WTC11 (cell line): Measurements from ENCODE around the gene MEGF10. TPM values are rescaled to one million over a fixed set of nuclear protein-coding genes. Genes with fewer than 3 reads are reported as not detected.

Experiments used
- ATAC-seq: fragments of 200-7000 bp; cut with Tn5 transposase; 2 replicates; pipeline ENCODE4 v1.10.0; 2021; ENCODE audit warnings: mild to moderate bottlenecking, moderate library complexity
- CTCF ChIA-PET: fragments of 300-600 bp; sonication (Branson Sonifier 250); formaldehyde crosslinking; loops from one replicate; lab custom pipeline; 2021; ENCODE audit warnings: antibody characterized with exemption; lab: Charles Lee
- POLR2A ChIA-PET: fragments of 350-600 bp; sonication (Branson Sonifier 250); formaldehyde crosslinking; loops from one replicate; lab custom pipeline; 2021; ENCODE audit warnings: antibody characterized with exemption; lab: Charles Lee
- DNase-seq: peaks from one replicate; pipeline ENCODE4 v3.0.0; 2021; ENCODE audit warnings: low spot score
- H3K27ac Mint-ChIP-seq: 2 replicates; pipeline ENCODE4 v1.8.0; 2021; ENCODE audit warnings: mixed read lengths
- H3K27me3 Mint-ChIP-seq: 2 replicates; pipeline ENCODE4 v1.8.0; 2021; ENCODE audit warnings: low read depth, mild to moderate bottlenecking, moderate library complexity, mixed read lengths
- H3K36me3 Mint-ChIP-seq: 2 replicates; pipeline ENCODE4 v1.8.0; 2021; ENCODE audit warnings: mixed read lengths
- H3K4me1 Mint-ChIP-seq: 2 replicates; pipeline ENCODE4 v1.8.0; 2022; ENCODE audit warnings: mixed read lengths
- H3K4me3 Mint-ChIP-seq: 2 replicates; pipeline ENCODE4 v1.8.0; 2021; ENCODE audit warnings: mild to moderate bottlenecking, moderate library complexity, mixed read lengths
- H3K9me3 Mint-ChIP-seq: 2 replicates; pipeline ENCODE4 v1.8.0; 2021; ENCODE audit warnings: mixed read lengths
- GABPB1 ChIP-seq: sonication (generic); formaldehyde crosslinking; IDR thresholded peaks from 2 replicates; pipeline ENCODE4 v1.8.1; 2023; ENCODE audit warnings: mild to moderate bottlenecking, missing genetic modification reagents
- GTF2I ChIP-seq: fragments of 250-450 bp; sonication (Bioruptor Pico); conservative IDR thresholded peaks from 2 replicates; pipeline ENCODE4 v1.4.0; 2021; ENCODE audit warnings: mild to moderate bottlenecking
- NFE2L1 ChIP-seq: sonication (generic); formaldehyde crosslinking; IDR thresholded peaks from 2 replicates; pipeline ENCODE4 v1.8.1; 2023; ENCODE audit warnings: missing genetic modification reagents
- NFYB ChIP-seq: sonication (generic); formaldehyde crosslinking; conservative IDR thresholded peaks from 2 replicates; pipeline ENCODE4 v1.8.0; 2022; ENCODE audit warnings: low read depth, missing genetic modification reagents
- NR3C1 ChIP-seq: sonication (generic); formaldehyde crosslinking; conservative IDR thresholded peaks from 2 replicates; pipeline ENCODE4 v1.8.1; 2023; ENCODE audit warnings: low read depth, mild to moderate bottlenecking, missing genetic modification reagents
- RELA ChIP-seq: sonication (generic); formaldehyde crosslinking; IDR thresholded peaks from 2 replicates; pipeline ENCODE4 v1.8.1; 2022; ENCODE audit warnings: missing genetic modification reagents, mild to moderate bottlenecking, borderline replicate concordance
- RORB ChIP-seq: fragments of 250-450 bp; sonication (Bioruptor Pico); IDR thresholded peaks from 2 replicates; pipeline ENCODE4 v1.9.0; 2021; ENCODE audit warnings: mild to moderate bottlenecking
- SMAD3 ChIP-seq: sonication (generic); formaldehyde crosslinking; IDR thresholded peaks from 2 replicates; pipeline ENCODE4 v1.8.0; 2022; ENCODE audit warnings: missing genetic modification reagents, mild to moderate bottlenecking, borderline replicate concordance
- SP1 ChIP-seq: sonication (generic); formaldehyde crosslinking; conservative IDR thresholded peaks from 2 replicates; pipeline ENCODE4 v1.8.1; 2022; ENCODE audit warnings: missing genetic modification reagents
- TEAD4 ChIP-seq: sonication (generic); formaldehyde crosslinking; IDR thresholded peaks from 2 replicates; pipeline ENCODE4 v1.8.0; 2022; ENCODE audit warnings: mild to moderate bottlenecking, missing genetic modification reagents
- total RNA-seq: library from RNA; stranded (reverse); gene quantifications from 3 replicates; pipeline ENCODE4 v1.2.3, GENCODE V29; 2021
- TF ChIP-seq, protein P1 (sequence below): sonication (generic); formaldehyde crosslinking; IDR thresholded peaks from 2 replicates; pipeline ENCODE4 v1.8.0; 2022; ENCODE audit warnings: missing genetic modification reagents
- TF ChIP-seq, protein P2 (sequence below): fragments of 250-450 bp; sonication (Bioruptor Pico); IDR thresholded peaks from 2 replicates; pipeline ENCODE4 v2.1.2; 2022; ENCODE audit warnings: mild to moderate bottlenecking, moderate library complexity
- TF ChIP-seq, protein P3 (sequence below): fragments of 250-450 bp; sonication (Bioruptor Pico); IDR thresholded peaks from 2 replicates; pipeline ENCODE4 v1.9.0; 2021; ENCODE audit warnings: mild to moderate bottlenecking, borderline replicate concordance
- TF ChIP-seq, protein P4 (sequence below): sonication (generic); formaldehyde crosslinking; IDR thresholded peaks from 2 replicates; pipeline ENCODE4 v1.8.1; 2022; ENCODE audit warnings: mild to moderate bottlenecking, moderate library complexity, missing genetic modification reagents
- TF ChIP-seq, protein P5 (sequence below): fragments of 250-450 bp; sonication (Bioruptor Pico); IDR thresholded peaks from 2 replicates; pipeline ENCODE4 v1.8.0; 2021; ENCODE audit warnings: mild to moderate bottlenecking
- TF ChIP-seq, protein P6 (sequence below): sonication (generic); formaldehyde crosslinking; IDR thresholded peaks from 2 replicates; pipeline ENCODE4 v1.8.1; 2022; ENCODE audit warnings: mild to moderate bottlenecking, missing genetic modification reagents, moderate library complexity, borderline replicate concordance

MEGF10 gene
- total RNA-seq, 1 experiment from 2014 or later: 24.5 TPM

DNA sequence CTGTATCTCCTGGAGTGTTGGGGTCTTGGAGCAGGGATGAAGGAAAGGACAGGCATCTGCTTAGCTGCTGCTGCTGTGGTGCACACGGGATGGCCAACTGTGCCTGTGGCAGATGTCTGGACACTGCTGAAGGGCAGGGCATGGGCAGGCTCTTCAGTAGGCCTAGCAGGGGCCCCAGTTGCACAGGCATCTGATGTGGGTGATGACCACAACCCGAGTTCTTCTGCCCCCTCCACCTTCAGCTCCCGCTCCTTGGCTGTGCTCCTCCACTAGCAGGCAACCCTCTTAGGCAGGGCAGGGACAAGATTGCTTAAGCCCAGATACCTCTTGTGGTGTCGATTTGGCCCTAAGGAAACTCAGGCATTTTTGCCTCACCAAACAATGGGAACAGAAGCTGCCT, 9.0 kb upstream of the MEGF10 start (continued):
- TF ChIP-seq, protein P1, sequence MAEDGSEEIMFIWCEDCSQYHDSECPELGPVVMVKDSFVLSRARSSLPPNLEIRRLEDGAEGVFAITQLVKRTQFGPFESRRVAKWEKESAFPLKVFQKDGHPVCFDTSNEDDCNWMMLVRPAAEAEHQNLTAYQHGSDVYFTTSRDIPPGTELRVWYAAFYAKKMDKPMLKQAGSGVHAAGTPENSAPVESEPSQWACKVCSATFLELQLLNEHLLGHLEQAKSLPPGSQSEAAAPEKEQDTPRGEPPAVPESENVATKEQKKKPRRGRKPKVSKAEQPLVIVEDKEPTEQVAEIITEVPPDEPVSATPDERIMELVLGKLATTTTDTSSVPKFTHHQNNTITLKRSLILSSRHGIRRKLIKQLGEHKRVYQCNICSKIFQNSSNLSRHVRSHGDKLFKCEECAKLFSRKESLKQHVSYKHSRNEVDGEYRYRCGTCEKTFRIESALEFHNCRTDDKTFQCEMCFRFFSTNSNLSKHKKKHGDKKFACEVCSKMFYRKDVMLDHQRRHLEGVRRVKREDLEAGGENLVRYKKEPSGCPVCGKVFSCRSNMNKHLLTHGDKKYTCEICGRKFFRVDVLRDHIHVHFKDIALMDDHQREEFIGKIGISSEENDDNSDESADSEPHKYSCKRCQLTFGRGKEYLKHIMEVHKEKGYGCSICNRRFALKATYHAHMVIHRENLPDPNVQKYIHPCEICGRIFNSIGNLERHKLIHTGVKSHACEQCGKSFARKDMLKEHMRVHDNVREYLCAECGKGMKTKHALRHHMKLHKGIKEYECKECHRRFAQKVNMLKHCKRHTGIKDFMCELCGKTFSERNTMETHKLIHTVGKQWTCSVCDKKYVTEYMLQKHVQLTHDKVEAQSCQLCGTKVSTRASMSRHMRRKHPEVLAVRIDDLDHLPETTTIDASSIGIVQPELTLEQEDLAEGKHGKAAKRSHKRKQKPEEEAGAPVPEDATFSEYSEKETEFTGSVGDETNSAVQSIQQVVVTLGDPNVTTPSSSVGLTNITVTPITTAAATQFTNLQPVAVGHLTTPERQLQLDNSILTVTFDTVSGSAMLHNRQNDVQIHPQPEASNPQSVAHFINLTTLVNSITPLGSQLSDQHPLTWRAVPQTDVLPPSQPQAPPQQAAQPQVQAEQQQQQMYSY (CRISPR knock-in tag): no peak
- TF ChIP-seq RORB (CRISPR knock-in tag) (no peak), RELA (no peak), NFE2L1 (no peak), SMAD3 (CRISPR knock-in tag) (no peak), TEAD4 (CRISPR knock-in tag) (no peak), SP1 (no peak), GABPB1 (CRISPR knock-in tag) (no peak)
- TF ChIP-seq, protein P2, sequence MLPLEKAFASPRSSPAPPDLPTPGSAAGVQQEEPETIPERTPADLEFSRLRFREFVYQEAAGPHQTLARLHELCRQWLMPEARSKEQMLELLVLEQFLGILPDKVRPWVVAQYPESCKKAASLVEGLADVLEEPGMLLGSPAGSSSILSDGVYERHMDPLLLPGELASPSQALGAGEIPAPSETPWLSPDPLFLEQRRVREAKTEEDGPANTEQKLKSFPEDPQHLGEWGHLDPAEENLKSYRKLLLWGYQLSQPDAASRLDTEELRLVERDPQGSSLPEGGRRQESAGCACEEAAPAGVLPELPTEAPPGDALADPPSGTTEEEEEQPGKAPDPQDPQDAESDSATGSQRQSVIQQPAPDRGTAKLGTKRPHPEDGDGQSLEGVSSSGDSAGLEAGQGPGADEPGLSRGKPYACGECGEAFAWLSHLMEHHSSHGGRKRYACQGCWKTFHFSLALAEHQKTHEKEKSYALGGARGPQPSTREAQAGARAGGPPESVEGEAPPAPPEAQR: no peak
- TF ChIP-seq, protein P3, sequence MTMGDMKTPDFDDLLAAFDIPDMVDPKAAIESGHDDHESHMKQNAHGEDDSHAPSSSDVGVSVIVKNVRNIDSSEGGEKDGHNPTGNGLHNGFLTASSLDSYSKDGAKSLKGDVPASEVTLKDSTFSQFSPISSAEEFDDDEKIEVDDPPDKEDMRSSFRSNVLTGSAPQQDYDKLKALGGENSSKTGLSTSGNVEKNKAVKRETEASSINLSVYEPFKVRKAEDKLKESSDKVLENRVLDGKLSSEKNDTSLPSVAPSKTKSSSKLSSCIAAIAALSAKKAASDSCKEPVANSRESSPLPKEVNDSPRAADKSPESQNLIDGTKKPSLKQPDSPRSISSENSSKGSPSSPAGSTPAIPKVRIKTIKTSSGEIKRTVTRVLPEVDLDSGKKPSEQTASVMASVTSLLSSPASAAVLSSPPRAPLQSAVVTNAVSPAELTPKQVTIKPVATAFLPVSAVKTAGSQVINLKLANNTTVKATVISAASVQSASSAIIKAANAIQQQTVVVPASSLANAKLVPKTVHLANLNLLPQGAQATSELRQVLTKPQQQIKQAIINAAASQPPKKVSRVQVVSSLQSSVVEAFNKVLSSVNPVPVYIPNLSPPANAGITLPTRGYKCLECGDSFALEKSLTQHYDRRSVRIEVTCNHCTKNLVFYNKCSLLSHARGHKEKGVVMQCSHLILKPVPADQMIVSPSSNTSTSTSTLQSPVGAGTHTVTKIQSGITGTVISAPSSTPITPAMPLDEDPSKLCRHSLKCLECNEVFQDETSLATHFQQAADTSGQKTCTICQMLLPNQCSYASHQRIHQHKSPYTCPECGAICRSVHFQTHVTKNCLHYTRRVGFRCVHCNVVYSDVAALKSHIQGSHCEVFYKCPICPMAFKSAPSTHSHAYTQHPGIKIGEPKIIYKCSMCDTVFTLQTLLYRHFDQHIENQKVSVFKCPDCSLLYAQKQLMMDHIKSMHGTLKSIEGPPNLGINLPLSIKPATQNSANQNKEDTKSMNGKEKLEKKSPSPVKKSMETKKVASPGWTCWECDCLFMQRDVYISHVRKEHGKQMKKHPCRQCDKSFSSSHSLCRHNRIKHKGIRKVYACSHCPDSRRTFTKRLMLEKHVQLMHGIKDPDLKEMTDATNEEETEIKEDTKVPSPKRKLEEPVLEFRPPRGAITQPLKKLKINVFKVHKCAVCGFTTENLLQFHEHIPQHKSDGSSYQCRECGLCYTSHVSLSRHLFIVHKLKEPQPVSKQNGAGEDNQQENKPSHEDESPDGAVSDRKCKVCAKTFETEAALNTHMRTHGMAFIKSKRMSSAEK (CRISPR knock-in tag): no peak
- TF ChIP-seq, protein P4, sequence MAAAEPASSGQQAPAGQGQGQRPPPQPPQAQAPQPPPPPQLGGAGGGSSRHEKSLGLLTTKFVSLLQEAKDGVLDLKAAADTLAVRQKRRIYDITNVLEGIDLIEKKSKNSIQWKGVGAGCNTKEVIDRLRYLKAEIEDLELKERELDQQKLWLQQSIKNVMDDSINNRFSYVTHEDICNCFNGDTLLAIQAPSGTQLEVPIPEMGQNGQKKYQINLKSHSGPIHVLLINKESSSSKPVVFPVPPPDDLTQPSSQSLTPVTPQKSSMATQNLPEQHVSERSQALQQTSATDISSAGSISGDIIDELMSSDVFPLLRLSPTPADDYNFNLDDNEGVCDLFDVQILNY (CRISPR knock-in tag): no peak
- TF ChIP-seq, protein P5, sequence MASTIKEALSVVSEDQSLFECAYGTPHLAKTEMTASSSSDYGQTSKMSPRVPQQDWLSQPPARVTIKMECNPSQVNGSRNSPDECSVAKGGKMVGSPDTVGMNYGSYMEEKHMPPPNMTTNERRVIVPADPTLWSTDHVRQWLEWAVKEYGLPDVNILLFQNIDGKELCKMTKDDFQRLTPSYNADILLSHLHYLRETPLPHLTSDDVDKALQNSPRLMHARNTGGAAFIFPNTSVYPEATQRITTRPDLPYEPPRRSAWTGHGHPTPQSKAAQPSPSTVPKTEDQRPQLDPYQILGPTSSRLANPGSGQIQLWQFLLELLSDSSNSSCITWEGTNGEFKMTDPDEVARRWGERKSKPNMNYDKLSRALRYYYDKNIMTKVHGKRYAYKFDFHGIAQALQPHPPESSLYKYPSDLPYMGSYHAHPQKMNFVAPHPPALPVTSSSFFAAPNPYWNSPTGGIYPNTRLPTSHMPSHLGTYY (CRISPR knock-in tag): no peak
- TF ChIP-seq, protein P6, sequence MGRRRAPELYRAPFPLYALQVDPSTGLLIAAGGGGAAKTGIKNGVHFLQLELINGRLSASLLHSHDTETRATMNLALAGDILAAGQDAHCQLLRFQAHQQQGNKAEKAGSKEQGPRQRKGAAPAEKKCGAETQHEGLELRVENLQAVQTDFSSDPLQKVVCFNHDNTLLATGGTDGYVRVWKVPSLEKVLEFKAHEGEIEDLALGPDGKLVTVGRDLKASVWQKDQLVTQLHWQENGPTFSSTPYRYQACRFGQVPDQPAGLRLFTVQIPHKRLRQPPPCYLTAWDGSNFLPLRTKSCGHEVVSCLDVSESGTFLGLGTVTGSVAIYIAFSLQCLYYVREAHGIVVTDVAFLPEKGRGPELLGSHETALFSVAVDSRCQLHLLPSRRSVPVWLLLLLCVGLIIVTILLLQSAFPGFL (CRISPR knock-in tag): no peak

DNA sequence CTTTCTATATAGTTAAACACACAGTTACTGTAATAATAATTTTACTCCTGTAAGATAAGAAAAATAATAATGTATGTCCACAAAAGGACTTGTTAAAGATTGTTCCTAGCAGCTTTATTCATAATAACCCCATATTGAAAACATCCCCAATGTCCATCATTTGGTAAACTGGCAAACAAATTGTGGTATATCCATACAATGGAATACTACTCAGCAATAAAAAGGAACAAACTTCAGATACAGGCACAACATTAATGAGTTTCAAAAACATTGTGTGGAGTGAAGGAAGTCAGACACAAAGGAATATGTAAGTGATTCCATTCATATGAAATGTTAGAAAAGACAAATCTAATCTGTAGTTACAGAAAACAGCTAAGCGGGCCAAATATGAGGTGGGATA, 1.9 kb upstream of the MEGF10 start:
- no peak for DNase-seq
- Mint-ChIP-seq H3K9me3 (peaks cover 12% of the 10 kb centered on the region), H3K27ac (no peak overlapping the region), H3K4me1 (peaks cover 26% of the 10 kb centered on the region), H3K27me3 (no peaks in the 10 kb centered on the region), H3K36me3 (peaks cover 11% of the 10 kb centered on the region), H3K4me3 (no peak overlapping the region)
- no peak for ATAC-seq
- ChIA-PET CTCF (no interaction called here), POLR2A (no interaction called here)
- TF ChIP-seq NR3C1 (CRISPR knock-in tag) (no peak), NFYB (no peak), GTF2I (CRISPR knock-in tag) (peak; percentile 90)
